ENCODE results near the gene PEX12. TPM values are rescaled to one million over a fixed set of nuclear protein-coding genes. Genes with fewer than 3 reads are reported as not detected.

PEX12 gene
- total RNA-seq, 2 donors from 2014 or later = 3.0 to 3.4 TPM

GRCh38 chr17:35557353-35557752 lies 21.0 kb downstream of the PEX12 start:
- ATAC-seq = no peak
- no peak overlapping the region for H3K4me3 ChIP-seq
- intact Hi-C loops (cut with DNase I) = no loop called here
- no peaks in the 10 kb centered on the region for H3K4me1 ChIP-seq
- DNase-seq = peak in 1 of 4 donors; percentile 8
- H3K36me3 ChIP-seq (replicated peaks in 1 of 2; ENCODE audit: insufficient read depth in 1 of 2, low read depth in 2 of 2) = no peaks in the 10 kb centered on the region
- no peaks in the 10 kb centered on the region for H3K9me3 ChIP-seq
- H3K27ac ChIP-seq = no peak overlapping the region
- TF ChIP-seq CTCF (IDR thresholded peaks at IDR 0.05) (no peak), POLR2A (IDR thresholded peaks at IDR 0.05) (no peak)
- H3K27me3 ChIP-seq = no peaks in the 10 kb centered on the region
- 69 to 73% methylated on average over 3 of the region's 3 CpGs for WGBS, 2 donors

DNA sequence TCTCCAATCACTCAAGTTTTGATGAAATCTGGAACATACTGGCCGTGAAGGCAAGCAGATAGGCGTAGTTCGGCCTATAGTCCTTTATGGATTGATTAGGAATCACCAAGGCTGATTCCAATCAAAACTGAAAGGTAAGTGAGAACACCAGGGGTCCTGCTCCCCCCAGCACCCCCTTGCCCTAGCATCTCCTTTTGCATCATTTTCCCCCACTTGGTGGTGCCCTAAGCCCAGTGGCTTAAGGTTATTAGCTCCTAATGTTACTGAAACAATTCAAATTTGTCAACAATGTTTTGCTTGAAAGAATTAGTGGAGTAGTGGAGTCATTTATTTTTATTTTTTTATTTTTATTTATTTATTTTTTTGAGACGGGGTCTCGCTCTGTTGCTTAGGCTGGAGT lies 22.7 kb downstream of the PEX12 start:
- Histone ChIP-seq H3K27me3 (no peaks in the 10 kb centered on the region), H3K27ac (no peak overlapping the region), H3K36me3 (replicated peaks in 1 of 2; ENCODE audit: insufficient read depth in 1 of 2, low read depth in 2 of 2) (no peaks in the 10 kb centered on the region), H3K4me3 (no peak overlapping the region), H3K4me1 (no peaks in the 10 kb centered on the region), H3K9me3 (no peaks in the 10 kb centered on the region)
- DNase-seq = no peak
- ATAC-seq = no peak
- TF ChIP-seq CTCF (IDR thresholded peaks at IDR 0.05) = peak in 3 of 7 experiments; percentile 8 to 29 (median 25)
- TF ChIP-seq POLR2A (IDR thresholded peaks at IDR 0.05) = no peak
- intact Hi-C loops (cut with DNase I) = no loop called here
- 59 to 71% methylated on average over 5 of the region's 5 CpGs for WGBS, 2 donors

- H3K4me1 ChIP-seq = no peaks in the 10 kb centered on the region
- H3K9me3 ChIP-seq = no peaks in the 10 kb centered on the region
- 50 to 63% methylated on average over 5 of the region's 5 CpGs for WGBS, 2 donors
- no peak for TF ChIP-seq CTCF (IDR thresholded peaks at IDR 0.05)
- TF ChIP-seq POLR2A (IDR thresholded peaks at IDR 0.05) = no peak
- ATAC-seq (no peak), DNase-seq (no peak)
- no peak overlapping the region for H3K27ac ChIP-seq
- no peak overlapping the region for H3K4me3 ChIP-seq
- no peaks in the 10 kb centered on the region for H3K27me3 ChIP-seq
- no peaks in the 10 kb centered on the region for H3K36me3 ChIP-seq (replicated peaks in 1 of 2; ENCODE audit: insufficient read depth in 1 of 2, low read depth in 2 of 2)
- intact Hi-C loops (cut with DNase I) = no loop called here
These were observed 23.7 kb downstream of the PEX12 start for GRCh38 chr17:35554668-35555067.

GRCh38 chr17:35553310-35553709 lies 25.1 kb downstream of the PEX12 start:
- WGBS, 2 donors = 66 to 72% methylated on average over 4 of the region's 4 CpGs

More at GRCh38 chr17:35553310-35553709, 25.1 kb downstream of the PEX12 start:
- Histone ChIP-seq H3K9me3 (no peaks in the 10 kb centered on the region), H3K4me3 (no peak overlapping the region), H3K27ac (no peak overlapping the region), H3K4me1 (no peaks in the 10 kb centered on the region), H3K36me3 (replicated peaks in 1 of 2; ENCODE audit: insufficient read depth in 1 of 2, low read depth in 2 of 2) (no peaks in the 10 kb centered on the region), H3K27me3 (no peaks in the 10 kb centered on the region)
- DNase-seq (no peak), ATAC-seq (no peak)
- no peak for TF ChIP-seq POLR2A (IDR thresholded peaks at IDR 0.05)
- no peak for TF ChIP-seq CTCF (IDR thresholded peaks at IDR 0.05)
- intact Hi-C loops (cut with DNase I) = no loop called here

All from body of pancreas (tissue), 4 donors.